ENCODE results near the gene RNASEH2B. TPM values are rescaled to one million over a fixed set of nuclear protein-coding genes. Genes with fewer than 3 reads are reported as not detected.

The RNASEH2B gene
- polyA plus RNA-seq, 3 donors: 30.9 to 71.5 (median 65.9) TPM

GRCh38 chr13:50994651-50995050 lies 85.1 kb downstream of the RNASEH2B start:
- WGBS (ENCODE audit: insufficient coverage): 96% methylated on average over 7 of the region's 9 CpGs

GRCh38 chr13:50995854-50996253 lies 86.3 kb downstream of the RNASEH2B start:
- Mint-ChIP-seq H3K27ac (no peak overlapping the region), H3K4me3 (no peak overlapping the region), H3K4me1 (peaks cover 22% of the 10 kb centered on the region), H3K36me3 (peaks cover 0 to 2% of the 10 kb centered on the region in 2 donors), H3K9me3 (peaks cover 0 to 1% (median 0%) of the 10 kb centered on the region in 7 donors), H3K27me3 (ENCODE audit: low read depth in 3 of 3) (peaks cover 0 to 4% (median 2%) of the 10 kb centered on the region in 3 donors)
- DNase-seq: no peak
- intact Hi-C loops (cut with micrococcal nuclease): no loop called here
- no peaks in the 10 kb centered on the region for H3K79me2 ChIP-seq (ENCODE audit: insufficient read depth, low read length)
- no peak overlapping the region for H3K4me2 ChIP-seq (replicated peaks; ENCODE audit: extremely low read depth, low read length, poor library complexity, severe bottlenecking)
- H3K9ac ChIP-seq (ENCODE audit: insufficient read depth, low read length, poor library complexity, severe bottlenecking): no peak overlapping the region
- no peak for TF ChIP-seq CTCF (IDR thresholded peaks at IDR 0.05)
- H3K36me3 ChIP-seq (replicated peaks in 1 of 2; ENCODE audit: control insufficient read depth in 1 of 2, insufficient read depth in 2 of 2, low read length in 2 of 2): no peaks in the 10 kb centered on the region
- H3K27me3 ChIP-seq (ENCODE audit: control insufficient read depth in 2 of 2, insufficient read depth in 2 of 2, low read length in 2 of 2): no peaks in the 10 kb centered on the region
- peaks cover 14 to 19% of the 10 kb centered on the region in 2 donors for H3K4me1 ChIP-seq (ENCODE audit: control insufficient read depth in 1 of 2, insufficient read depth in 2 of 2, low read length in 2 of 2)
- H4K20me1 ChIP-seq (ENCODE audit: insufficient read depth, low read length): no peaks in the 10 kb centered on the region
- H3K4me3 ChIP-seq (replicated peaks in 1 of 3; ENCODE audit: low read depth in 2 of 3, low read length in 3 of 3): no peak overlapping the region
- no peak overlapping the region for H2AFZ ChIP-seq (ENCODE audit: insufficient read depth, low read depth, low read length, poor library complexity, severe bottlenecking)
- no peak overlapping the region for H3K27ac ChIP-seq (ENCODE audit: low read depth in 1 of 2, low read length in 2 of 2)
- WGBS (ENCODE audit: insufficient coverage): no CpG with 5 or more reads among the region's 4 CpGs
- no peaks in the 10 kb centered on the region for H3K9me3 ChIP-seq (replicated peaks in 1 of 2; ENCODE audit: control insufficient read depth in 1 of 2, insufficient read depth in 1 of 2, low read length in 2 of 2)

More at GRCh38 chr13:50994651-50995050, 85.1 kb downstream of the RNASEH2B start:
- no peak overlapping the region for H3K4me2 ChIP-seq (replicated peaks; ENCODE audit: extremely low read depth, low read length, poor library complexity, severe bottlenecking)
- peaks cover 0 to 4% (median 2%) of the 10 kb centered on the region in 3 donors for H3K27me3 Mint-ChIP-seq (ENCODE audit: low read depth in 3 of 3)
- no peaks in the 10 kb centered on the region for H3K79me2 ChIP-seq (ENCODE audit: insufficient read depth, low read length)
- H3K27me3 ChIP-seq (ENCODE audit: control insufficient read depth in 2 of 2, insufficient read depth in 2 of 2, low read length in 2 of 2): no peaks in the 10 kb centered on the region
- DNase-seq: no peak
- H3K36me3 Mint-ChIP-seq: peaks cover 0 to 2% of the 10 kb centered on the region in 2 donors
- H4K20me1 ChIP-seq (ENCODE audit: insufficient read depth, low read length): no peaks in the 10 kb centered on the region
- intact Hi-C loops (cut with micrococcal nuclease): no loop called here
- no peak overlapping the region for H2AFZ ChIP-seq (ENCODE audit: insufficient read depth, low read depth, low read length, poor library complexity, severe bottlenecking)
- H3K9me3 Mint-ChIP-seq: no peaks in the 10 kb centered on the region
- no peak overlapping the region for H3K9ac ChIP-seq (ENCODE audit: insufficient read depth, low read length, poor library complexity, severe bottlenecking)
- TF ChIP-seq CTCF (IDR thresholded peaks at IDR 0.05): no peak
- no peak overlapping the region for H3K4me3 Mint-ChIP-seq
- peaks cover 14 to 19% of the 10 kb centered on the region in 2 donors for H3K4me1 ChIP-seq (ENCODE audit: control insufficient read depth in 1 of 2, insufficient read depth in 2 of 2, low read length in 2 of 2)
- H3K4me1 Mint-ChIP-seq: peaks cover 26% of the 10 kb centered on the region
- H3K27ac ChIP-seq (ENCODE audit: low read depth in 1 of 2, low read length in 2 of 2): no peak overlapping the region
- no peaks in the 10 kb centered on the region for H3K36me3 ChIP-seq (replicated peaks in 1 of 2; ENCODE audit: control insufficient read depth in 1 of 2, insufficient read depth in 2 of 2, low read length in 2 of 2)
- no peaks in the 10 kb centered on the region for H3K9me3 ChIP-seq (replicated peaks in 1 of 2; ENCODE audit: control insufficient read depth in 1 of 2, insufficient read depth in 1 of 2, low read length in 2 of 2)
- peak overlapping the region in 2 of 7 donors; percentile 17 to 22 for H3K27ac Mint-ChIP-seq
- no peak overlapping the region for H3K4me3 ChIP-seq (replicated peaks in 1 of 3; ENCODE audit: low read depth in 2 of 3, low read length in 3 of 3)

Data from CD14-positive monocyte (primary cell).